ENCODE data around the gene LRIT3.

Gene LRIT3

GRCh38 chr4:109912706-109913595 is 65.0 kb downstream of the LRIT3 start, which contains the start of gene EGF:
Gene EGF, plus strand, starts transcription at chr4:109912883. Its CDS starts 453 bp downstream, at chr4:109913336.
- DNase-seq, result no peak

- no peak for DNase-seq
Measured at GRCh38 chr4:109913596-109914241, 65.8 kb downstream of the LRIT3 start.

GRCh38 chr4:109914322-109914721 is 66.4 kb downstream of the LRIT3 start:
- no peak for DNase-seq

GRCh38 chr4:109915385-109916026 is 67.6 kb downstream of the LRIT3 start:
- DNase-seq, result no peak

GRCh38 chr4:109916027-109916409 is 68.1 kb downstream of the LRIT3 start:
- no peak for DNase-seq

- no peak for DNase-seq
Measured at GRCh38 chr4:109921384-109921808, 73.5 kb downstream of the LRIT3 start.
